ENCODE data around the gene PLEKHH2. TPM values are rescaled to one million over a fixed set of nuclear protein-coding genes. Genes with fewer than 3 reads are reported as not detected.
"Not testable (repeated sequence)": the region's sequence is repeated elsewhere in the genome, so short reads cannot be mapped to it uniquely, and the experiment has no call there.

PLEKHH2 gene
- total and polyA plus RNA-seq, 3 donors from 2014 or later: 7.4 to 80.2 (median 45.3) TPM

DNA sequence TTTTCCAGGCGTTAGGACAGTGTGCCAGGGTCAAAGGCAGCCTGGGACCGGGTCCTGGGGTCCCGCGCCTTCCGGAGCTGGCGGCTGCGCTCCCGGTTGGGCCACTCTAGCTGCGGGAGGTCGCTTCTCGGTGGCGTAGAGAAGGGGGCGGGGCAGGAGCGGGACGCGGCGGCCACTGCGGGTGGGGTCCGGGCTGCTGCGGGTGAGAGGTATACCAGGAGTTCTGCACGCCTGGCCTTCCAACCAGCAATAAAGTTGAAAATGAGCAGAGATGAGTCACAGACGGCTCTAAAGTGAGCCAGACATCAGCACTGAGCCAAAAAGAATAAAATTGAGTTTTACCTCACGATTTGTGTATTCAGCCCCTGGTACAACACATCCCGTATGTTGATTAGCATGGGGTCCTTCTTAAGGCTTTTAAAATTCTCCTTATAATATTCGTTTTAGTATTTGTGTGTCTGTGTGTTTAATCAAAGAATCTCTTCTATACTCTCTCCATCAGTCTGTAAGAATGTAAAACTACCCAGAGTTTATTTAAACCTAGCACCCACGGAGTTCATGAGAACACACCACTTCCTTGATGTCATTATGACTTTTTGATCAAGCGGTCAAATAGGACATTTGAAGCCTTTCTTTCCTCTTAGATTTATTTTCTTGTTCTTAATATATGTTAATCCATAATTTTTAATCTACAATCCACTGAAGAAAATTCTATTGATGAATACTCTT is 39.4 kb downstream of the PLEKHH2 start, which contains the start of gene C1GALT1C1L:
Gene C1GALT1C1L, minus strand, starts transcription at position 108 of the 729 bp plus-strand sequence. Its CDS starts 107 bp downstream, at position 1.
- TF ChIP-seq, protein P1, sequence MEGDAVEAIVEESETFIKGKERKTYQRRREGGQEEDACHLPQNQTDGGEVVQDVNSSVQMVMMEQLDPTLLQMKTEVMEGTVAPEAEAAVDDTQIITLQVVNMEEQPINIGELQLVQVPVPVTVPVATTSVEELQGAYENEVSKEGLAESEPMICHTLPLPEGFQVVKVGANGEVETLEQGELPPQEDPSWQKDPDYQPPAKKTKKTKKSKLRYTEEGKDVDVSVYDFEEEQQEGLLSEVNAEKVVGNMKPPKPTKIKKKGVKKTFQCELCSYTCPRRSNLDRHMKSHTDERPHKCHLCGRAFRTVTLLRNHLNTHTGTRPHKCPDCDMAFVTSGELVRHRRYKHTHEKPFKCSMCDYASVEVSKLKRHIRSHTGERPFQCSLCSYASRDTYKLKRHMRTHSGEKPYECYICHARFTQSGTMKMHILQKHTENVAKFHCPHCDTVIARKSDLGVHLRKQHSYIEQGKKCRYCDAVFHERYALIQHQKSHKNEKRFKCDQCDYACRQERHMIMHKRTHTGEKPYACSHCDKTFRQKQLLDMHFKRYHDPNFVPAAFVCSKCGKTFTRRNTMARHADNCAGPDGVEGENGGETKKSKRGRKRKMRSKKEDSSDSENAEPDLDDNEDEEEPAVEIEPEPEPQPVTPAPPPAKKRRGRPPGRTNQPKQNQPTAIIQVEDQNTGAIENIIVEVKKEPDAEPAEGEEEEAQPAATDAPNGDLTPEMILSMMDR (IDR thresholded peaks at IDR 0.05): no peak
- no peak for TF ChIP-seq POLR2A (IDR thresholded peaks at IDR 0.05)
- 35 to 41% methylated on average over 8 to 27 of the region's 27 CpGs for WGBS, 2 donors
- peak within 1 kb of the TSS in 1 of 2 donors; percentile 20 for H3K27ac ChIP-seq
- H3K9me3 ChIP-seq: no peaks in the 10 kb centered on the region
- H3K4me3 ChIP-seq: peak within 1 kb of the TSS; percentile 44 to 68
- DNase-seq: peak; percentile 82
- intact Hi-C loops (cut with DNase I; ENCODE audit: low total_unique reads): no loop called here
- H3K4me1 ChIP-seq: no peaks in the 10 kb centered on the region
- H3K36me3 ChIP-seq (ENCODE audit: low read depth, missing control alignments): no peaks in the 10 kb centered on the region
- no peaks in the 10 kb centered on the region for H3K27me3 ChIP-seq

DNA sequence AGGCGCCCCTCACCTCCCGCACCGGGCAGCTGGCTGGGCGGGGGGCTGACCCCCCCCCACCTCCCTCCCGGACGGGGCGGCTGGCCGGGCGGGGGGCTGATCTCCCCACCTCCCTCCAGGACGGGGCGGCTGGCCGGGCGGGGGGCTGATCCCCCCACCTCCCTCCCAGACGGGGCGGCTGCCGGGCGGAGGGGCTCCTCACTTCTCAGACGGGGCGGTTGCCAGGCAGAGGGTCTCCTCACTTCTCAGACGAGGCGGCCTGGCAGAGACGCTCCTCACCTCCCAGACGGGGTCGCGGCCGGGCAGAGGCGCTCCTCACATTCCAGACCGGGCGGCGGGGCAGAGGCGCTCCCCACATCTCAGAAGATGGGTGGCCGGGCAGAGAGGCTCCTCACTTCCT is 40.7 kb downstream of the PLEKHH2 start:
- H3K9me3 ChIP-seq; intact Hi-C loops (cut with DNase I; ENCODE audit: low total_unique reads); H3K4me1 ChIP-seq; H3K36me3 ChIP-seq (ENCODE audit: low read depth, missing control alignments); H3K4me3 ChIP-seq; H3K27ac ChIP-seq; DNase-seq; H3K27me3 ChIP-seq: not testable (repeated sequence)
- WGBS, 2 donors: 60 to 80% methylated on average over 5 to 13 of the region's 32 CpGs

DNA sequence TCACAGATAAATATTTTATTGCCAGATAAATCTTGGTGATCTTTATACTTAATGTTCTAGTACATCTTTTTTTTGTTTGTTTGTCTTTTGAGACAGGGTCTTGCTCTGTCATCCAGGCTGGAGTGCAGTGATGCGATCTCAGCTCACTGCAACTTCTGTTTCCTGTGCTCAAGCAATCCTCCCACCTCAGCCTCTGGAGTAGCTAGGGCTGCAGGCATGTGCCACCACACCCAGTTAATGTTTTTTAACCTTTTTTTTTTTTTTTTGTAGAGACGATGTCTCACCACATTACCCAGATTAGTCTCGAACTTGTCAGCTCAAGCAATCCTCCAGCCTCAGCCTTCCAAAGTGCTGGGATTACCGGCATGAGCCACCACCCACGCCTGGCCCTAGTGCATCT is 48.3 kb downstream of the PLEKHH2 start:
- WGBS, 2 donors: 61 to 73% methylated on average over 5 of the region's 5 CpGs
- intact Hi-C loops (cut with DNase I; ENCODE audit: low total_unique reads): no loop called here
- no peak overlapping the region for H3K4me3 ChIP-seq

DNA sequence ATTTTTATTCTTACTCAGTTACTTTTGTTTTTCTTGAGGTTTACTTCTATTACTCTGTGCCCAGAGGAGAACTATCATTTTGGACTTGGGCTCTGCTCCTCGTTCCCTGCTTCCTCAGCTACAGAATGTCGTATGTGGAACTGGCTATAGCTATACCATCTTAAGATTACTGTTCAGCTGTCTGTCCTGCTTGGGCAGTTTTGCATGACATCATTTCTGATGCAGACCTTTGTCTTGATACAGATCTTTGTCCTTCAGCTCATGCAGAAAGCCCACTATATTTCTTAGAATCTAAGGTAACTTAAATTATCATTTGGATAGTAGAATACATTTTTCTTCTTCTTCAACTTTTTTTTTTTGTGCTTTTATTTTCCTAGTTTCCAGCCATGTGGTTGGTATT is 52.9 kb downstream of the PLEKHH2 start:
- Histone ChIP-seq H3K4me1 (no peaks in the 10 kb centered on the region), H3K27me3 (no peaks in the 10 kb centered on the region), H3K36me3 (ENCODE audit: low read depth, missing control alignments) (no peaks in the 10 kb centered on the region), H3K27ac (no peak overlapping the region), H3K9me3 (no peaks in the 10 kb centered on the region), H3K4me3 (no peak overlapping the region)
- WGBS, 2 donors: 87 to 92% methylated on average over 2 of the region's 2 CpGs
- TF ChIP-seq POLR2A (IDR thresholded peaks at IDR 0.05): no peak
- TF ChIP-seq, protein P1 (IDR thresholded peaks at IDR 0.05): no peak
- no peak for DNase-seq
- intact Hi-C loops (cut with DNase I; ENCODE audit: low total_unique reads): no loop called here

More for the DNA sequence above, 48.3 kb downstream of the PLEKHH2 start:
- H3K27ac ChIP-seq: no peak overlapping the region
- no peaks in the 10 kb centered on the region for H3K36me3 ChIP-seq (ENCODE audit: low read depth, missing control alignments)
- no peak for DNase-seq
- no peaks in the 10 kb centered on the region for H3K27me3 ChIP-seq
- no peaks in the 10 kb centered on the region for H3K9me3 ChIP-seq
- TF ChIP-seq, protein P1 (IDR thresholded peaks at IDR 0.05): no peak
- no peak for TF ChIP-seq POLR2A (IDR thresholded peaks at IDR 0.05)
- no peaks in the 10 kb centered on the region for H3K4me1 ChIP-seq

DNA sequence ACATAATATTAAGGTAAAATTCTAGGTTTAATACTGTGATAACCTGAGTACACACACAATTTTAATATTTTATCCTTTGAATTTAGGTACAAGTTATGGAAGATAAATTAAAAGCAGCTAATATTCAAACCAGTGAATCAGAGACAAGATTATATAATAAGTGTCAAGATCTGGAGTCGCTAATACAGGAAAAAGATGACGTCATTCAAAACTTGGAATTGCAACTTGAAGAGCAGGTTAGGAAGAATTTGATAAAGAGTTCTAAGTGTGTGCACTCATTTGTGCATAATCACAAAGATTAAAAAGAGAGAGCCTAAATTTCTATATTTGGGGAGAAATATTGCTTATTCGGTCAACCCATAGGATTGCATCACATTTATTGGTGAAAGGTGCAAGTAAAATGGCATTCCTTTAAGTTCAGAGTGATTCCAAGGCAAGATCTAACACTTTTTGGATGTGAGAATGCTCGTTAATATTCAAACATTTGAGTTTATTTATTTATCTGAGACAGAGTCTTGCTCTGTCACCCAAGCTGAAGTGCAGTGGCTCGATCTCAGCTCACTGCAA is 55.5 kb downstream of the PLEKHH2 start:
- Histone ChIP-seq H3K27me3 (no peaks in the 10 kb centered on the region), H3K36me3 (ENCODE audit: low read depth, missing control alignments) (no peaks in the 10 kb centered on the region), H3K4me3 (no peak overlapping the region), H3K4me1 (peaks cover under 1% of the 10 kb centered on the region), H3K9me3 (no peaks in the 10 kb centered on the region), H3K27ac (no peak overlapping the region)
- DNase-seq: no peak
- WGBS, 2 donors: 88 to 93% methylated on average over 5 of the region's 5 CpGs
- TF ChIP-seq POLR2A (IDR thresholded peaks at IDR 0.05): no peak
- TF ChIP-seq, protein P1 (IDR thresholded peaks at IDR 0.05): no peak
- intact Hi-C loops (cut with DNase I; ENCODE audit: low total_unique reads): no loop called here

DNA sequence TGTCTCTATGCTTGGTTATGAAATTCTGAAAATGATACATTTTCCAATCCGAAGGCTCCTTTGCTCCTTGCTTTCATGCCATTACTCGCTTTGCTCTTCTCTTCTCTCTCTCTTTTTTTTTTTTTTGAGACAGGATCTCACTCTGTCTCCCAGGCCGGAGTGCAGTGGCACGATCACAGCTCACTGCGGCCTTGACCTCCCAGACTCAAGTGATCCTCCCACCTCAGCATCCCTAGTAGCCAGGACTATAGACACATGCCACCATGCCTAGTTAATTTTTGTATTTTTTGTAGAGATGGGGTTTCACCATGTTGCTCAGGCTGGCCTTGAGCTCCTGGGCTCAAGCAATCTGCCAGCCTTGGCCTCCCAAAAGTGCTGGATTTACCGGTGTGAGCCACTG is 61.1 kb downstream of the PLEKHH2 start:
- 33 to 48% methylated on average over 6 of the region's 6 CpGs for WGBS, 2 donors
- H3K9me3 ChIP-seq; intact Hi-C loops (cut with DNase I; ENCODE audit: low total_unique reads); H3K27me3 ChIP-seq; H3K36me3 ChIP-seq (ENCODE audit: low read depth, missing control alignments); H3K4me3 ChIP-seq: not testable (repeated sequence)
- Histone ChIP-seq H3K4me1 (peaks cover 21% of the 10 kb centered on the region), H3K27ac (peak overlapping the region; percentile 8 to 72)
- DNase-seq: peak; percentile 60
